H9 (cell line): ENCODE measurements around the gene NDNF. TPM values are rescaled to one million over a fixed set of nuclear protein-coding genes. Genes with fewer than 3 reads are reported as not detected.

Source experiments
- DNase-seq: peaks from one replicate; pipeline ENCODE4 v3.0.0-alpha.2; 2017
- H2AFZ ChIP-seq: one replicate; pipeline ENCODE4 v1.6.1; 2013; ENCODE audit warnings: mild to moderate bottlenecking, low read length, control low read depth, moderate library complexity
- H2AK5ac ChIP-seq: 2 replicates; pipeline ENCODE4 v1.6.1; 2013; ENCODE audit warnings: low read length, control low read depth, mixed read lengths; ENCODE audit not compliant: insufficient read length
- H2BK120ac ChIP-seq: one replicate; pipeline ENCODE4 v1.6.1; 2013; ENCODE audit warnings: low read depth, mild to moderate bottlenecking, low read length, control low read depth, inconsistent platforms; ENCODE audit not compliant: poor library complexity, severe bottlenecking
- H2BK12ac ChIP-seq: 2 replicates; pipeline ENCODE4 v1.6.1; 2013; ENCODE audit warnings: low read length, control low read depth, mixed read lengths, low read depth; ENCODE audit not compliant: insufficient read length
- H2BK15ac ChIP-seq: 2 replicates; pipeline ENCODE4 v1.6.1; 2013; ENCODE audit warnings: low read depth, low read length, control low read depth
- H2BK20ac ChIP-seq: one replicate; pipeline ENCODE4 v1.6.1; 2013; ENCODE audit warnings: low read depth, mild to moderate bottlenecking, low read length, control low read depth, inconsistent platforms; ENCODE audit not compliant: poor library complexity, severe bottlenecking
- H2BK5ac ChIP-seq: 2 replicates; pipeline ENCODE4 v1.6.1; 2013; ENCODE audit warnings: low read length, control low read depth, mixed read lengths; ENCODE audit not compliant: insufficient read length
- H3K14ac ChIP-seq: 2 replicates; pipeline ENCODE4 v1.6.1; 2013; ENCODE audit warnings: low read length, control low read depth; ENCODE audit not compliant: insufficient read depth
- H3K18ac ChIP-seq: 2 replicates; pipeline ENCODE4 v1.6.1; 2013; ENCODE audit warnings: low read depth, mild to moderate bottlenecking, mixed read lengths, low read length, control low read depth; ENCODE audit not compliant: insufficient read length
- H3K23ac ChIP-seq: 2 replicates; pipeline ENCODE4 v1.6.1; 2013; ENCODE audit warnings: low read length, control low read depth, mixed read lengths, low read depth; ENCODE audit not compliant: insufficient read length
- H3K23me2 ChIP-seq: 2 replicates; pipeline ENCODE4 v1.6.1; 2013; ENCODE audit warnings: low read depth, mild to moderate bottlenecking, mixed read lengths, low read length, control low read depth; ENCODE audit not compliant: insufficient read length, poor library complexity, severe bottlenecking
- H3K27ac ChIP-seq: 2 replicates; pipeline ENCODE4 v1.5.1; 2013; ENCODE audit warnings: low read length, control low read depth, mixed read lengths, low read depth; ENCODE audit not compliant: insufficient read length
- H3K27me3 ChIP-seq: 2 replicates; pipeline ENCODE4 v1.6.1; 2013; ENCODE audit warnings: low read length, control low read depth, inconsistent platforms; ENCODE audit not compliant: insufficient read depth
- H3K4ac ChIP-seq: 2 replicates; pipeline ENCODE4 v1.6.1; 2013; ENCODE audit warnings: low read depth, mild to moderate bottlenecking, control low read depth, inconsistent platforms, low read length, moderate library complexity
- H3K4me1 ChIP-seq: 2 replicates; pipeline ENCODE4 v1.6.1; 2013; ENCODE audit warnings: low read length, control low read depth, inconsistent platforms; ENCODE audit not compliant: insufficient read depth
- H3K4me2 ChIP-seq: 2 replicates; pipeline ENCODE4 v1.6.1; 2013; ENCODE audit warnings: low read length, control low read depth, mixed read lengths; ENCODE audit not compliant: insufficient read length, insufficient read depth
- H3K56ac ChIP-seq: 2 replicates; pipeline ENCODE4 v1.6.1; 2013; ENCODE audit warnings: low read depth, mild to moderate bottlenecking, mixed read lengths, low read length, control low read depth; ENCODE audit not compliant: insufficient read length
- H3K79me1 ChIP-seq: 2 replicates; pipeline ENCODE4 v1.6.1; 2013; ENCODE audit warnings: low read depth, mild to moderate bottlenecking, moderate library complexity, low read length, control low read depth, inconsistent platforms; ENCODE audit not compliant: insufficient read depth, poor library complexity, severe bottlenecking
- H3K79me2 ChIP-seq: 2 replicates; pipeline ENCODE4 v1.6.1; 2013; ENCODE audit warnings: low read length, control low read depth, inconsistent platforms; ENCODE audit not compliant: insufficient read depth
- H3K9ac ChIP-seq: 2 replicates; pipeline ENCODE4 v1.6.1; 2013; ENCODE audit warnings: low read length, control low read depth, mixed read lengths; ENCODE audit not compliant: insufficient read length; ENCODE audit errors: extremely low read depth
- H3K9me3 ChIP-seq: one replicate; pipeline ENCODE4 v1.6.1; 2013; ENCODE audit warnings: low read depth, low read length, inconsistent platforms; ENCODE audit not compliant: control insufficient read depth
- H3T11ph ChIP-seq: one replicate; pipeline ENCODE4 v1.6.1; 2013; ENCODE audit warnings: mild to moderate bottlenecking, low read length, control low read depth, inconsistent platforms
- H4K20me1 ChIP-seq: one replicate; pipeline ENCODE4 v1.6.1; 2013; ENCODE audit not compliant: control insufficient read depth, insufficient read length, insufficient read depth
- H4K5ac ChIP-seq: 2 replicates; pipeline ENCODE4 v1.6.1; 2013; ENCODE audit warnings: low read depth, mild to moderate bottlenecking, mixed read lengths, low read length, control low read depth; ENCODE audit not compliant: insufficient read length
- H4K8ac ChIP-seq: replicated peaks from 2 replicates; pipeline ENCODE4 v1.6.1; 2013; ENCODE audit warnings: low read length, control low read depth, mixed read lengths, low read depth; ENCODE audit not compliant: insufficient read length
- H4K91ac ChIP-seq: 2 replicates; pipeline ENCODE4 v1.6.1; 2013; ENCODE audit warnings: low read depth, mild to moderate bottlenecking, moderate library complexity, mixed read lengths, low read length, control low read depth; ENCODE audit not compliant: insufficient read length
- H3K27ac Mint-ChIP-seq, 3 experiments: 2 replicates in 2 of 3; 3 replicates in 1 of 3; pipeline ENCODE4 v1.8.0; 2020 to 2021; ENCODE audit warnings: mixed read lengths in 3 of 3, mild to moderate bottlenecking in 1 of 3, moderate library complexity in 1 of 3
- H3K27me3 Mint-ChIP-seq: 2 replicates; pipeline ENCODE4 v1.8.0; 2021; ENCODE audit warnings: low read depth, mild to moderate bottlenecking, moderate library complexity, mixed read lengths
- H3K36me3 Mint-ChIP-seq, 3 experiments: 2 replicates in 2 of 3; 3 replicates in 1 of 3; pipeline ENCODE4 v1.8.0; 2020 to 2021; ENCODE audit warnings: low read depth in 3 of 3, mixed read lengths in 3 of 3; ENCODE audit not compliant: insufficient read depth in 1 of 3
- H3K4me1 Mint-ChIP-seq, 2 experiments: 2 replicates each; pipeline ENCODE4 v1.8.0; 2020; ENCODE audit warnings: mixed read lengths in 2 of 2
- H3K4me3 Mint-ChIP-seq, 2 experiments: 2 replicates in 1 of 2; 3 replicates in 1 of 2; pipeline ENCODE4 v1.8.0; 2020 to 2021; ENCODE audit warnings: mild to moderate bottlenecking in 2 of 2, mixed read lengths in 2 of 2, moderate library complexity in 1 of 2
- H3K9me3 Mint-ChIP-seq, 2 experiments: 2 replicates in 1 of 2; 3 replicates in 1 of 2; pipeline ENCODE4 v1.8.0; 2020; ENCODE audit warnings: mild to moderate bottlenecking in 2 of 2, mixed read lengths in 2 of 2, moderate library complexity in 1 of 2
- CTCF ChIP-seq: fragments of 200-600 bp; sonication (generic); conservative IDR thresholded peaks from 3 replicates; pipeline ENCODE4 v1.8.0; 2021; ENCODE audit warnings: antibody characterized with exemption, mild to moderate bottlenecking
- WGBS: extraction: QIAGEN DNeasy Blood & Tissue Kit; methylation state at CpG from one replicate; pipeline ENCODE4 v1.1.7; 2013; ENCODE audit warnings: missing lambda C conversion rate, low lambda C conversion rate, mixed read lengths; ENCODE audit not compliant: insufficient read length; ENCODE audit errors: extremely low coverage; 5-methylcytosine and 5-hydroxymethylcytosine counted together
- total RNA-seq: library from RNA; stranded (reverse); gene quantifications from 2 replicates; pipeline ENCODE4 v1.2.1, GENCODE V29; 2021

Gene NDNF
- total RNA-seq, 1 experiment from 2014 or later: 0.17 TPM

- no peak overlapping the region for H2AFZ ChIP-seq
- H2BK12ac ChIP-seq: no peak overlapping the region
- H3K14ac ChIP-seq: no peak overlapping the region
- H3K23me2 ChIP-seq: no peaks in the 10 kb centered on the region
- H3K9me3 ChIP-seq: no peaks in the 10 kb centered on the region
- no peak overlapping the region for H3K23ac ChIP-seq
- Mint-ChIP-seq H3K4me3 (no peak overlapping the region), H3K27ac (no peak overlapping the region), H3K27me3 (no peaks in the 10 kb centered on the region), H3K9me3 (no peaks in the 10 kb centered on the region), H3K4me1 (peaks cover 10 to 14% of the 10 kb centered on the region in 2 experiments), H3K36me3 (no peaks in the 10 kb centered on the region)
- no peak overlapping the region for H2AK5ac ChIP-seq
- no peak overlapping the region for H3K27ac ChIP-seq
- no peak overlapping the region for H4K8ac ChIP-seq
- H3K27me3 ChIP-seq: no peaks in the 10 kb centered on the region
- H2BK120ac ChIP-seq: no peak overlapping the region
- H3K9ac ChIP-seq: no peak overlapping the region
- no peak overlapping the region for H4K5ac ChIP-seq
- no peak overlapping the region for H3K56ac ChIP-seq
- WGBS: no CpG with 5 or more reads among the region's 3 CpGs
- peaks cover 3% of the 10 kb centered on the region for H3K4me1 ChIP-seq
- no peak overlapping the region for H3K4ac ChIP-seq
- DNase-seq: no peak
- H3T11ph ChIP-seq: no peak overlapping the region
- no peaks in the 10 kb centered on the region for H3K79me2 ChIP-seq
- no peak for TF ChIP-seq CTCF
- H3K18ac ChIP-seq: no peak overlapping the region
- no peak overlapping the region for H4K91ac ChIP-seq
- no peak overlapping the region for H2BK5ac ChIP-seq
- no peak overlapping the region for H2BK15ac ChIP-seq
- H4K20me1 ChIP-seq: no peaks in the 10 kb centered on the region
- no peaks in the 10 kb centered on the region for H3K79me1 ChIP-seq
- H2BK20ac ChIP-seq: no peak overlapping the region
- H3K4me2 ChIP-seq: no peak overlapping the region
These were observed 16.3 kb downstream of the NDNF start for GRCh38 chr4:121056066-121056465.
